ENCODE measurements around the gene UQCR10.

UQCR10 gene

GRCh38 chr22:29766632-29767170, 468 bp upstream of the UQCR10 start, which contains the start of gene ZMAT5:
Gene ZMAT5, minus strand, starts transcription at chr22:29767007. Its CDS starts 18,463 bp downstream, at chr22:29748544.
- H3K27me3 Mint-ChIP-seq, result no peaks in the 10 kb centered on the region
- no peaks in the 10 kb centered on the region for H3K9me3 Mint-ChIP-seq
- peaks cover 32% of the 10 kb centered on the region for H3K36me3 Mint-ChIP-seq (ENCODE audit: low read depth)
- H3K4me1 Mint-ChIP-seq (ENCODE audit: low read depth), result peaks cover 44% of the 10 kb centered on the region
- peak within 1 kb of the TSS; percentile 99 for H3K4me3 Mint-ChIP-seq
- peak within 1 kb of the TSS; percentile 97 for H3K27ac Mint-ChIP-seq

DNA sequence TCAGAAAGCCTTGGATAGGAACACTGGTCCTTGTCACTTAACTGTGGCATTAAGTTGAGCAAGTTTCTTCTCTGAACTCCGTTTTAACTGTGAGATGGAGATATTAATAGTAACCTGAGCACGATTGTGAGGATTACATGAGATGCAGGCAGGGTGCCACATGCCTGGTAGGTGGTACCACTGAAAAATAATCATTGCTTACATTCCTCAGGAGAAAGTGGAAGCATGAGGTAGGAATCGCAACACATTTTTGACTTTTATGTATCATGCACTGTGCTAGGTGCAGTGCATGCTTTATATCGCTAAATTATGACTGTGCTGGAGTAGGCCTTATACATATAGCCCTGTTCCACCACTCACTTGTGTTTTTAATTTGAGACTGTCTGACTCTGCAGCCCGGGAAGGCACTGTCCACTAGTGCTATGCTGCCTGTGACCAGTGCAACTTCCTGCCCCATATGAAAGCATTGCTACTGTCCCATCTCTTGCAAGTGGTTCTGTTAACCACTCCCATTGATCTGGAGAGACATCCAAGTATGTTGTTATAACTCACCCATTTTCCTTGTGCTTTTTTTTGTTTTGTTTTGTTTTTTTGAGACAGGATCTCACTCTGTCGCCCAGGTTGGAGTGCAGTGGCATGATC, 1.0 kb downstream of the UQCR10 start:
- Mint-ChIP-seq H3K4me1 (ENCODE audit: low read depth) (peaks cover 44% of the 10 kb centered on the region), H3K27ac (peak overlapping the region; percentile 97), H3K27me3 (no peaks in the 10 kb centered on the region), H3K4me3 (peak overlapping the region; percentile 99), H3K36me3 (ENCODE audit: low read depth) (peaks cover 32% of the 10 kb centered on the region), H3K9me3 (no peaks in the 10 kb centered on the region)

DNA sequence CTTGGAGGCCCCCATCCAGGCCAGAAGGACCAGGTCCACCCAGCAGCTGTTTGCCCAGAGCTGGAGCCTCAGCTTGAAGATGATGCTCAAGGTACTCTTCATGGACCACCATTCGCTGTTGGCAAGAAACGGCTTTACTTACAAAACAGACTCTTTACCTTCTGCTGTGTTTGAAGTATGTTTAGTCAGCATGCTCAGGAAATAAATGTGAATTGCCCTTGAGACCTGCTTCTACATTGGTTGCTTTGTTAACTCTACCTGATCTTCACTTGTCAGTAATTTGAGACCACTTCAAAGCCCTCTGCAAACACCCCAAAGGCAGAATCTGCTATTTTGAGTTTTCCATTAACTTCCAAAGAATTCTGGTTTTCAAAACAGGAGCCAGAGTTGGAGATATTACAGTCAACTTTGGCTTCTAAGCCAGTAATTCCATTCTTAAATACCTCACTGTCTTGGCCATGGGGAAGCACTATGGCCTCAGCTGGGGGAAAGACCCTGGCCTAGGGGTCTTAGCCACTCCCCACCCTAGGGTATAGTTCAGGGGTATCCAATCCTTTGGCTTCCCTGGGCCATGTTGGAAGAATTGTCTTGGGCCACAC, 2.7 kb downstream of the UQCR10 start:
- H3K9me3 Mint-ChIP-seq, result no peaks in the 10 kb centered on the region
- H3K4me1 Mint-ChIP-seq (ENCODE audit: low read depth), result peaks cover 35% of the 10 kb centered on the region
- H3K27ac Mint-ChIP-seq, result no peak overlapping the region

GRCh38 chr22:29772170-29772641, 5.0 kb downstream of the UQCR10 start:
- Mint-ChIP-seq H3K4me3 (no peak overlapping the region), H3K9me3 (no peaks in the 10 kb centered on the region), H3K27me3 (no peaks in the 10 kb centered on the region), H3K4me1 (ENCODE audit: low read depth) (peaks cover 19% of the 10 kb centered on the region), H3K27ac (no peak overlapping the region), H3K36me3 (ENCODE audit: low read depth) (peaks cover 32% of the 10 kb centered on the region)

More for the DNA sequence above, 2.7 kb downstream of the UQCR10 start:
- Mint-ChIP-seq H3K4me3 (no peak overlapping the region), H3K27me3 (no peaks in the 10 kb centered on the region), H3K36me3 (ENCODE audit: low read depth) (peaks cover 32% of the 10 kb centered on the region)

DNA sequence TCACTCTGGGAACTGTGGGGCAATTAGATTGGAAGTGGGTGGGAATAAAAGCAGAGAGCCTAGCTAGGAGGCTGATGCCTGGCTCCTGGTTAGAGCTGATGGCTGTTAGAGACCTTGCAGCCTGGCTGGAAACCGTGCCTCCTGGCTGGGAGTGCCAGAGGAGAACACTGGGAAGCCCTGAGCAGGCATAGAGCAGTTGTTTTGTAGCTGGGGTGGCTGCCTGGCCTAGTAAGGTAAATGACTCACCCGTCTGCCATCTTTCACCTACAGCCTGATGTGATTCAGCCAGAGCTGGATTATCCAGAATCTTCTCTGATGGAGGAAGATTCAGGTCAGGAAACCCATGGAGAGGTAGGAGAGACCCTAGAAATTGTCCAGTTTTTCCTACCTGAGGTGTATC, 6.1 kb downstream of the UQCR10 start:
- H3K9me3 Mint-ChIP-seq, result no peaks in the 10 kb centered on the region
- H3K27me3 Mint-ChIP-seq, result no peaks in the 10 kb centered on the region
- peaks cover 28% of the 10 kb centered on the region for H3K36me3 Mint-ChIP-seq (ENCODE audit: low read depth)
- no peak overlapping the region for H3K27ac Mint-ChIP-seq
- no peak overlapping the region for H3K4me3 Mint-ChIP-seq
- H3K4me1 Mint-ChIP-seq (ENCODE audit: low read depth), result peaks cover 14% of the 10 kb centered on the region

GRCh38 chr22:29780220-29780619, 13.1 kb downstream of the UQCR10 start:
- Mint-ChIP-seq H3K36me3 (ENCODE audit: low read depth) (no peaks in the 10 kb centered on the region), H3K4me3 (no peak overlapping the region), H3K27me3 (no peaks in the 10 kb centered on the region), H3K9me3 (no peaks in the 10 kb centered on the region), H3K27ac (no peak overlapping the region), H3K4me1 (ENCODE audit: low read depth) (no peaks in the 10 kb centered on the region)

GRCh38 chr22:29780748-29781676, 13.8 kb downstream of the UQCR10 start:
- Mint-ChIP-seq H3K27ac (peak overlapping the region; percentile 7), H3K4me3 (no peak overlapping the region)

DNA sequence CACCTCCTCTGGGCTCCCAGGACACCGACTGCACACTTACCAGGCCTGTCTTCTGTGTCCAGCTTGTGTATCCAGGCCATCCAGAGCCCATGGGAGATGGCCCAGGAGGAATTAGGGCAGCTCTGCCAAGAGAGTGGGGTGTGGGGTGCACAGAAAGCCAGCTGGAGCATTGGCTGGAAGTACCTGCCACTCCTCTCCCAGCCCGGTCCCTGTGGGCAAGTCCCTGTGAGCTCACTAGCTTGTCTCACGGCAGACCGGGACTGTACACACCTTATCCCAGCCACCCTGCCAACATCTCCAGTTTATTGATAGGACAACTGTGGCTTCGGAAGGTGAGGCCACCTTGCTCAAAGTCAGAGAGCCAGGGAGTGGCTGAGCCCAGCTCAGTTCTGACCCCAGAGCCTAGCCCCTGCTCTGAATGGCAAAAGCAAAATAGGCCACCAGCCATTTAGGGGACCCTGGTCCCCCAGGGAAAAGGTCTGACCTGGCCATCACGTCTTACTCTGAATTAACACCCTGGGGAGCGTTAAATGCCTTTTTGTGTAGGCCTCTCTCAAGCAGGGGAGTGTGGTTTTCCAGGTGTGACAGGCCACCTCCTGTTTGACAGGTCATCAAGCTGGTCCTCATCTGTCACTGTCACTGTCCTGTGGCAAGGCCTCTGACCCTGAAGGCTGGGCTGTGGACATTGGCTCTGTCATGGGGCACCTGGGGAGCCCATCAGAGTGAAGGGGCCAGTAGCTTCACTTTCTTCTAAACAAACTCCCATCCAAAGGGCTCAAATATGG, 15.1 kb downstream of the UQCR10 start:
- Mint-ChIP-seq H3K36me3 (ENCODE audit: low read depth) (no peaks in the 10 kb centered on the region), H3K27ac (no peak overlapping the region), H3K4me1 (ENCODE audit: low read depth) (no peaks in the 10 kb centered on the region), H3K9me3 (no peaks in the 10 kb centered on the region), H3K27me3 (no peaks in the 10 kb centered on the region), H3K4me3 (no peak overlapping the region)

More at GRCh38 chr22:29780748-29781676, 13.8 kb downstream of the UQCR10 start:
- no peaks in the 10 kb centered on the region for H3K4me1 Mint-ChIP-seq (ENCODE audit: low read depth)
- no peaks in the 10 kb centered on the region for H3K27me3 Mint-ChIP-seq
- H3K36me3 Mint-ChIP-seq (ENCODE audit: low read depth), result no peaks in the 10 kb centered on the region
- no peaks in the 10 kb centered on the region for H3K9me3 Mint-ChIP-seq

DNA sequence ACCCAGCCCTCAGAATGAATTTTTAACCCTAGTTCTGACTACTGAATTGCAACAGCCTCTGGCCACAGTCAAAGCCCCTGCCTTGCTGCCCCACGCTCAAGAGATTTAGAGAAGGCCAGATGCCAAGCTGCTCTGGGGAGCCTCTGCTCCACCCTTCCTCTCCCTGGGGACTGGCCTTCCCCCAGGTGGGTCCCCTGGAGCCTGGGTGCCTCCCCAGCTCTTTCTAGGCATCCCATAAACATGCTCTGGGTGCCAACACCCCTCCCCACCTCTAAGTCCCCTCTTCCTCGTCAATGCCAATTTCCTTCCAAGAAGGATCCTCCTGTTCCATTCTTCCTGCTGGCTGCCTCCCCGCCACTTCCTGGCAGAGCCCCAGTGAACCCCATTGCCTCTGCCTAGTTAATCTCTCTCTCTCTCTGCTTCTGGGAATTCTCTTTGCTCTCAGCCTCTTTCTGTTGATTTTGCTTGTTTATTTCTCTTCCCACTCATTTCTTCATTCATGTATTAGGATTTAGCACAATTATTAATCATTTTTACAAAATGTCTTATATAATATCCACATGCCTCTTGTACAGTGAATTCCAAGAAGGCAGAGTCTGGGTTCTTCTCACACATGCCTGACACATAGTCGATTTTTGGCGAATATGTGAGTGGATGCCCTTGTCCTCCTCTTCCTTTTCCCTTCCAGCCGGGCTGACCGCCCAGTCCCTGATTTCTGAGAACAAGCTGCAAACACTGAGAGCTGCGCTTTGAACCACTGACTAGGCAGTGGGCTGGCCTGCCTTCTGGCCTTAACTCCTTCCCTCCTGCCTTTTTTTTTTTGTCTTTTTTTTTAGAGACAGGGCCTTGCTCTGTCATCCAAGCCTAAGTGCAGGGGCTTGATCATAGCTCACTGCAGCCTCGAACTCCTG, 17.5 kb downstream of the UQCR10 start:
- no peaks in the 10 kb centered on the region for H3K4me1 Mint-ChIP-seq (ENCODE audit: low read depth)
- H3K9me3 Mint-ChIP-seq, result no peaks in the 10 kb centered on the region
- H3K27me3 Mint-ChIP-seq, result no peaks in the 10 kb centered on the region
- no peak overlapping the region for H3K4me3 Mint-ChIP-seq
- peaks cover 17% of the 10 kb centered on the region for H3K36me3 Mint-ChIP-seq (ENCODE audit: low read depth)
- H3K27ac Mint-ChIP-seq, result no peak overlapping the region

DNA sequence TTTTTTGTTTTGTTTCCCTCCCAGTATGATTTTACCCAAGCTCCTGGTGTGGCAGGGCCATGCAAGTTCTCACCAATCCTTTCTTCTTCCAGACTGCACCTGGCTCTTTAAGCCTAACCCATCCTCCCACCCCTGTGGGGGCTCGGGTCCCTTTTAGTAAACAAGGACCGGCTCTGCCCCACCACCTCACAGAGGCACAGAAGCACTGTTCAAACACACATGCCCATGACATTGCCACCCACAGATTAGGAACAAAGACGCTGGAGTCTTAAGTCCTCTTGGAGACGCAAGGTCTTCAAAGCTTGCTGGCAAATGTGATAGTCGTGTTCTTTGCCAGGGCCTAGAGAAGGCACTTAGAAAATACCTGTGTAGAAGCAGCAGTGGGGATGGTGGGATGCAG, 18.9 kb downstream of the UQCR10 start:
- peaks cover 23% of the 10 kb centered on the region for H3K36me3 Mint-ChIP-seq (ENCODE audit: low read depth)
- no peaks in the 10 kb centered on the region for H3K27me3 Mint-ChIP-seq
- H3K27ac Mint-ChIP-seq, result no peak overlapping the region
- H3K9me3 Mint-ChIP-seq, result no peaks in the 10 kb centered on the region
- H3K4me3 Mint-ChIP-seq, result no peak overlapping the region
- H3K4me1 Mint-ChIP-seq (ENCODE audit: low read depth), result no peaks in the 10 kb centered on the region

DNA sequence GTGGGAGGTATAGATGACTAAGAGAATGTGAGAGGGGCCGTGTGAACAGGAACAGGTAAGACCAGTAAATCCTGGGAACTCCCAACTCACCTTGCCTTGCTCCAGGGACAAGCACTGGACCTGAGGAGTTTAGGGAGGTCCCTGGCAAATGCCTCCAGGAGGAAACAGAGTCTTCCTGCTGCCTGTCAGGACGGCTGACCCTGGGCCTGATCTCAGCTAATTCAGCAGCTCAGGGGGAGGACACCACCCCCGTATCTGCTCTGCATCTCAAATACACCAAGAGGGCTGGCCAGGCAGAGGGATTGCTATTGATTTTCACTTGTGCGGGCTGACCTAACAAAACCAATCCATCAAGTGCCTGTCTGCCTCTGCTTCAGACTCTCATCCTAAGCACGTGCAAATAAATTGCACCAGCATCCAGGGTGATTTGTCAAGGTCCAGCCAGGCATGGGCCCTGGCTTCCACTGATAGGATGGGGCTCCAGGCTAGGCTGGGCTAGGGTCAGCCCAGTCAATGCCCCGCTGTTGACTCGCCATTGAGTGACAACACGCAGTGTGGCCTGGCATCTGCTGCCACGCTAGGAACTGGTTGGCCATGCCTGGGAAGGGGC, 20.3 kb downstream of the UQCR10 start:
- Mint-ChIP-seq H3K9me3 (no peaks in the 10 kb centered on the region), H3K27me3 (no peaks in the 10 kb centered on the region), H3K36me3 (ENCODE audit: low read depth) (peaks cover 26% of the 10 kb centered on the region), H3K27ac (no peak overlapping the region), H3K4me3 (no peak overlapping the region), H3K4me1 (ENCODE audit: low read depth) (no peaks in the 10 kb centered on the region)

- H3K4me3 Mint-ChIP-seq, result no peak overlapping the region
- H3K27ac Mint-ChIP-seq, result no peak overlapping the region
- H3K9me3 Mint-ChIP-seq, result no peaks in the 10 kb centered on the region
- no peaks in the 10 kb centered on the region for H3K27me3 Mint-ChIP-seq
- H3K36me3 Mint-ChIP-seq (ENCODE audit: low read depth), result peaks cover 32% of the 10 kb centered on the region
- no peaks in the 10 kb centered on the region for H3K4me1 Mint-ChIP-seq (ENCODE audit: low read depth)
Measured at GRCh38 chr22:29788339-29789279, 21.4 kb downstream of the UQCR10 start.

Data from stimulated activated naive CD8-positive, alpha-beta T cell treated with anti-CD3 and anti-CD28 coated beads, Interleukin-15, Interleukin-2, amounts not matched to agents 100 ng/mL and 50 ng/mL, for 24 hours (primary cell).